Ramos (cell line): ENCODE data around the gene SLC35G2.
"Not testable (repeated sequence)": the region's sequence is repeated elsewhere in the genome, so short reads cannot be mapped to it uniquely, and the experiment has no call there.

Experiments
- in situ Hi-C: fragments of 300-500 bp; cut with MboI; formaldehyde crosslinking; loops from one replicate; pipeline ENCODE4 v1.14.3; 2022; ENCODE audit warnings: low sequenced_read_pairs; ENCODE audit not compliant: unreplicated experiment

The SLC35G2 gene

GRCh38 chr3:136831461-136831860 is 12.5 kb downstream of the SLC35G2 start:
- in situ Hi-C loops, result no loop called here

DNA sequence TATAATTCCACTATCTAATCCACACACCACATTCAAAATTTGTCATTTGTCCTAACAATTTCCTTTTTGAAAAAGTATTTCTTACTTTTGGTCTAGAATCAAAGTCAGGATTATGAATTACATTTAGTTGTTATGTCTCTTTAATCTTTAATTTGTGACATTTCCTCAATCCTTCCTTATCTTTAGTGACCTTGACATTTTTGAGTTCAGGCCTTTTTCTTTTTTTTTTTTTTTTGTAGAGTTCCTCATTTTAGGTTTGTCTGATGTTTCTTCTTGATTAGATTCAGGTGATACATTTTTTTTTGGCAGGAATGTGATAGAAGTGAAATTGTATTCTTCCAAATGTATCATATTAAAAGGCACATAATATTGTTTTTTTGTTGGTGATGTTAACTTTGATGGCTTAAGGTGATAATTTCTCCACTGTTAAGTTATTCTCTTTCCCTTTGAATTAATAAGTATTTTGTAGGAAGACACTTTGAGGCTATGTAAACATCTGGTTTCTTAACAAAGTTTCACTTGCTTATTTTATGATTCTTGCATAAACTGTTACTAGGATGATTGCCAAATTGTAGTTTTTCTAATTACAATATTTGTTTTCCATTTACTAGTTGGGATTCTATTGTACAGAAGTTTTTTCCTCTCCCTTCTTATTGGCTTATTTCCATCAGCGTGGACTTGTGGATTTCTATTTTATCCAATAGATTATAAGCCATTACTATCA is 16.3 kb downstream of the SLC35G2 start:
- in situ Hi-C loops, result no loop called here

DNA sequence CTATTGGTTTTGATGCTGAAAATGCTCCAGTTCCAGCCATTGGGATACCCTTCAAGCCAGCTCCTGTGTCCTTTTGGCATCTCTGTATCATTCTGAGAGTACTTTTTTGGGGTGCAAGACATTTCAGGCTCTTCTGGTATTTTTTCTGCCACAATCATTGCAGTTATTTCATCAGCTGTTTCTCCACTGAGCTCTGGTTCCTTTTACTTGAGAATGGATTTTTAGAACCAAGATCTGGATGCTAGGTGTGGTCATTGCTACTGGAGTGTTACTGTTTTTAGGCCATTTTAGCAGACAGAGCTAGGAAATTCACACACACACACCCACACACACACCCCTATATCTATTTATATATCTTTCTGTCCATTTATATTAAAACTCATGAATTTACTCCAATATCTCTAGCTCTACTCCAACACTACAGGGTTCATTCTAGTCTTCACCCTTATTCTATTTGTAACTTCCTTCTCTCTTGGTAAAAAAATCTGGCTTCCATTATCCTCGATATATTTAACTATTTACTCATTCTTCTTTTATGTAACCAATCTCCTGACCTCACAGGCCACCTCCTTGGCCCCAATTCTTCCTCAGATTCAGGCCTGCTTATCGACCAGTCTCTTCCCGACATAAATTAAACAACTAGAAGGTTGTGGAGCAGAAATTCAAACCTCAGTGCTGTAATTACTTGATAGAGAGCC is 17.0 kb downstream of the SLC35G2 start:
- in situ Hi-C loops, result no loop called here

- in situ Hi-C loops, result no loop called here
Measured at GRCh38 chr3:136836511-136837156, 17.7 kb downstream of the SLC35G2 start.

DNA sequence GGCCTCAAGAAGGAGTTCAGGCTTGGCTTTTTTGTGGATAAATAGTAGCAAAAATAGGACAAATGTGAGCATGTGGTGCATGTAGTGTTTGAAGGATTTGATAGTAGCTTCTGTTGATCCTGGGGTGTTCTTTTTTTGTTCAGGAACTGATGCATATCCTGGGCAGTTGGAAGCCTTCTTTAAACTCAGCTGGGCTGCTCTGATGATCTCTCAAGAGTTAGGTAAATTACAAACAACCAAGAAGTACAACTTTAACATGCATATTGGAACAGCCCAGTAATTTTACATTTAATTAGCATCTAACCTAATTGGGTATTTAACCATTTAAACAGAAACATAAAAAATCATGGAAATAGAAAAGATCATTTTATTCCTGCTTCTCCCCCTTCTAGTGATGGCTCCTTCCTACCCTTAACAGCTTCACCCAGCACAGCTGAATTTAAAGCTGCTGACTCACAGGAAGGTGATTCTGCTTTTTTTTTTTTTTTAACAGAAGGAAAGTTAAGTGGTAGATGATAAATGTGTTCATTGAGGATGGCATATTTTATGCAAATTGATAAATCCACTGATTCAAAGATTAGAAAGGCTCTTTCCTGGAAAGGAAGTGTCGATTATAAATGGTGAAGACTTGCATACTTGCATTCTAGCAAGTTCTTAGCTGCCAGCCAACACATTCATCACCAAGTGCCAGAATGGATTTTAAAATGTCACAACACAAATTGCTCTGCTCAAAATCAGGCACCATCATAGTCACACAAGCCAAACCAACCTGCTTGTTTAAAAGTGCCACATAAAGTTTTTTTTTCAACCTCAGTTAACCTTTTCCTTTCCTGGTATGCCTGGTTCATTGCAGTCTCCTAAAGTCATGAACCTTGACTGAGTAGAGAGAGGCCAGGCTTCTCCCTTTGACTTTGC is 20.0 kb downstream of the SLC35G2 start:
- in situ Hi-C loops, result no loop called here

DNA sequence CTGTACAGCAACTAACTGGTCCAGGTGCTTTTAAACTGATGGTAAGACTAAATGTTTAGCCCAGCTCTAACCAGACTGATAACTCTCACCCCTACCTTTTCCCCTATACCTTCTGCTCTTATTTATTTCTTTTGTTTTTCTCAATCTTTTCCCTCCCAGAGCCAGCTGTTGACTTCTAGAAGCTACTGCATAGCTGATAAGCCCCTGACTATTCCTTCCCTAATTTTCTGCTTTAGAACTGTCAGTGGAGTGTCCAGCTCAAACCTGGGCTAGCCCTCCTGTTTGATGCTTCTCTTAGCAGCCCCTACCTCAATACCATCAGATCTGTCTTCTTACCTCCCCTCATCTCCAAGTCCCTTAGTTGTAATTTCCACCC is 20.6 kb downstream of the SLC35G2 start:
- in situ Hi-C loops, result no loop called here

DNA sequence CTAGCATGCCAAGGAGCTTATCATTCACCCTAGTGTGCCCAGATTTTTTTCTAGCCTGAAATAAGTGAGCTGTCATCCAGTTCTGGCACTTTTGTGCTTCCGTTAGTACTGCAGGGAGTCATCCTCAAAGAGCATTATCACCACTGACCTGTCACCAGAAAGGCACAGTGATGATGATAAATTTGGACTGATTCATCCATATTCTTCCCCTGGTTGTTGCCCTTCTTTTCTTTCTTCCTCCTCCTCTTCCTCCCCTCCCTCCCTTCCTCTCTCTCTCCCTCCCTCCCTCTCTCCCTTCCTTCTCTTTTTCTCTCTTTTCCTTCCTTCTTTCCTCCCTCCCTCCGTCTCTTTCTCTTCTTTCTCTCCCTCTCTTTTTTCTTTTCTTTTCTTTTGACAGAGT is 21.3 kb downstream of the SLC35G2 start:
- in situ Hi-C loops, result no loop called here

DNA sequence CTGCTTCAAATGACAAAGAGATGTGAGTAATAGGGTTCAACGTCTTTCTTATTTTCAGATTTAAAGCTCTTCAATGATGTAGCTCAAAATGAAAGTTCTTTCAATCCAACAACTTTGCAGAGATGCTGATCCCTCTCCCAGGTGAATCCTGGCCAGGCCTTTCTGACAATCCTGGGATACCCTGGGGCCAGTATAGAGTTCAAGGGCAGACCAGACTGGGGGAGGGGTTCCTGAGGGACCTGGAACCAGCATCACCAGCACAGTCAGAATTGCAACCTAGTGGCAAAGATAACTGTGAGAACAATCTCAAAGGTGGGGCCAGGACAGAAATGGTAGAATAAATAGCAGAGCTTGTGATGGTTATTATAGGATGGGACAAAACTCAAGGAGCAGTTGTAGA is 23.4 kb downstream of the SLC35G2 start:
- in situ Hi-C loops, result no loop called here

- in situ Hi-C loops, result no loop called here
Measured at GRCh38 chr3:136844724-136845123, 25.8 kb downstream of the SLC35G2 start.

GRCh38 chr3:136852180-136852579 is 33.3 kb downstream of the SLC35G2 start:
- in situ Hi-C loops, result no loop called here

DNA sequence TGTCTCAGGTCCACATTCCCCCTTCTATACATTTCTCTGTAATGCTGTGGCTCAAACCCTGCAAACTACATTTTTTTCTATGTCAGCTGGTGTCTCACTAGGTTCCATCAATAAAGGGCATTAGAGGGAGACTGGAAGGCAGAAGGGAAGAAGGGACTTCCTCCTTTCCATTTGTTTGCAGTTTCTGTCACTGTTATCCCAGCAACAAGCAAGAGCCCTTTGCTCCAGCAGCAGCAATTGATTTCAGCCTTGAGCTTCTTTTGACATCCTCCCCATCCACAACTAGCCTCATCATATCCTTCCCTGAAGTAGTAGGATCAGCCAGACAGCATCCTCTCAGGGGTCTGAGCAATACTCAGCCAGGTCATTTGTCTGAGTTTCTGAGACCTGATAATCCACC is 37.7 kb downstream of the SLC35G2 start:
- in situ Hi-C loops, result no loop called here

DNA sequence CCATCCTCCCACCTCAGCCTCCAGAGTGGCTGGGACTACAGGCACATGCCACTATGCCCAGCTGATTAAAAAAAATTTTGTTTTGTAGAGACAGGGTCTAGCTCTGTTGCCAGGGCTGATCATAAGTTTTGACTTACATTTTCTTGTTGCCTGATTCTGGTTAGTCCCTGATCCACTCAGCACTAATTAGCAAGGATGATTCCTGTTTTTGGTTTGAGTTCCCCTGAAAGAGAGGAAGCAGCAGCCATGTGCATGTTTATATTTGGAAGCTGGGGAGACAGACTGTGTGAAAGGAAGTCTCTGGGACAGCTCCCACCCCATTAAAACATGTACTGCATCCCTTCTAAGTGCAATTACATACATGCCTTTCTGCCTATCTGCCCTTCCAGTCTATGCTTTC is 39.5 kb downstream of the SLC35G2 start:
- in situ Hi-C loops, result no loop called here

GRCh38 chr3:136860541-136860940 is 41.6 kb downstream of the SLC35G2 start:
- in situ Hi-C loops, result no loop called here

GRCh38 chr3:136861890-136862616 is 43.1 kb downstream of the SLC35G2 start, which contains the start of gene NCK1:
Gene NCK1, plus strand, starts transcription at chr3:136862208. Its CDS starts 65,794 bp downstream, at chr3:136928002.
- in situ Hi-C loops, result no loop called here

DNA sequence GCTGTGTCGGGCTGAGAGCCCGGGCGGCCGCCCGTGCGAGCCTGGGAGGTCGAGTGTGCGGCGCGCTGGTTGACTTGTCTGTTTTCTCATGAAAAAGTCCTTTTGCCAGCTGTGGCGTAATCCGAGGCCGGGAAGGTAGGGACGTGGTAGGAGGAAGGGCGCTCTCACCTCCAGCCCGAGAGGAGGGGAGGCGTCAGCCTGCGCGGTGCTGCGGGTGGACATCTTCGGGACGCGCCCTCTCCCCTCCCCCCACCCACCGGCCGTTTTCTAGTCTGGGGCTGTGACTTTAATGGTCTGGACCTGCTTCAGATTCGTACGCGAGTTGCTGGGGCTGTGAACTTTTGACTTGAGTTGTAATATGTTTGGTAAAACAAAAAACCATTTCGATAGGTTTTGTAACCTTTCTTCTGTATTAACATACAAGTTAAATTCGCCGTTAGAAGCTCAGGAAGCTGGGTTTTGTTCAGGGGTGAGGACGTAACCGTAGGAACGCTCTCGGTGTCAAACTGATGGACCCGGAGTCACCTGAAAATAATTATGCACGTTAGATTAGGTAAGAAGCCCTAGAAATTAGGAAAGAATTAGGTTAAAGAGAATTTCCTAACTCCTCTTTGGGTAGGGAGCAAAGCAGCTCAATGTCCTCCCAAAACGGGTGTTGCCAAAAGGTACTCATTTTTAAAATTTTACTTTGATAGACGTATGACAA is 43.8 kb downstream of the SLC35G2 start:
- in situ Hi-C loops, result no loop called here

DNA sequence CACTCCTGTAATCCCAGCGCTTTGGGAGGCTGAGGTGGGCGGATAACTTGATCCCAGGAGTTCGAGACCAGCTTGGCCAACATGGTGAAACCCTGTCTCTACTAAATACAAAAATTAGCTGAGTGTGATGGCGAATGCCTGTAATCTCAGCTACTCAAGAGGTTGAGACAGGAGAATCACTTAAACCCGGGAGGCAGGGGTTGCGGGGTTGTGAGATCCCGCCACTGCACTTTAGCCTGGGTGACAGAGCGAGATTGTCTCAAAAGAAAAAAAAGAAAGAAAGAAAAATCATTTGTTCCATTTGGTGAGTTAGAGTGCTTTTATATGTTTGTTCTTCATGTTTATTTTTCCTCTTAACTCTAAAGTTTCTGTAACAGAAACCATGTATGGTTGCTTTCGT is 50.4 kb downstream of the SLC35G2 start:
- in situ Hi-C loops, result no loop called here

- in situ Hi-C loops, result not testable (repeated sequence)
Measured at GRCh38 chr3:136872258-136872657, 53.3 kb downstream of the SLC35G2 start.

- in situ Hi-C loops, result not testable (repeated sequence)
Measured at GRCh38 chr3:136879510-136879909, 60.6 kb downstream of the SLC35G2 start.

- in situ Hi-C loops, result no loop called here
Measured at GRCh38 chr3:136882571-136882970, 63.6 kb downstream of the SLC35G2 start.
